Gastroesophageal sphincter (tissue), 3 donors: Measurements from ENCODE around the gene SLC35F3.

Source experiments
- CTCF ChIP-seq, 4 experiments: fragments of 200-600 bp in 2 of 4; fragments of 450-650 bp in 2 of 4; sonication (generic) in 1 of 4; IDR thresholded peaks; one replicate each; pipeline ENCODE4 v1.5.1; 2017 to 2019; ENCODE audit warnings: antibody characterized with exemption in 4 of 4, mild to moderate bottlenecking in 2 of 4, moderate library complexity in 2 of 4
- POLR2AphosphoS5 ChIP-seq: sonication (generic); formaldehyde crosslinking; IDR thresholded peaks from one replicate; pipeline ENCODE4 v1.6.1; 2017; ENCODE audit warnings: antibody characterized with exemption

- no peak for TF ChIP-seq CTCF (IDR thresholded peaks at IDR 0.05)
- no peak for TF ChIP-seq POLR2AphosphoS5
These were observed 416.1 kb downstream of the SLC35F3 start for GRCh38 chr1:234320549-234320948.
